NCI-H226 (cell line): ENCODE data around the gene TMUB1.
"Not testable (repeated sequence)": the region's sequence is repeated elsewhere in the genome, so short reads cannot be mapped to it uniquely, and the experiment has no call there.

ENCODE experiments used
- DNase-seq: peaks from one replicate; pipeline ENCODE4 v3.0.0-alpha.2; 2015

The TMUB1 gene

GRCh38 chr7:151048911-151049463 lies 34.3 kb downstream of the TMUB1 start:
- no peak for DNase-seq

- no peak for DNase-seq
Measured at GRCh38 chr7:151047976-151048815, 35.1 kb downstream of the TMUB1 start, which contains the start of gene ASIC3. ASIC3 (plus strand) TSS chr7:151048531; CDS start chr7:151048886, 355 bp downstream.

- DNase-seq = peak; percentile 46
Measured at GRCh38 chr7:151046603-151047573, 36.4 kb downstream of the TMUB1 start.

- DNase-seq = no peak
Measured at GRCh38 chr7:151045967-151046366, 37.3 kb downstream of the TMUB1 start.

GRCh38 chr7:151045262-151045661 lies 38.0 kb downstream of the TMUB1 start:
- no peak for DNase-seq

GRCh38 chr7:151043959-151044358 lies 39.3 kb downstream of the TMUB1 start:
- DNase-seq = no peak

GRCh38 chr7:151043449-151043848 lies 39.8 kb downstream of the TMUB1 start:
- not testable (repeated sequence) for DNase-seq

GRCh38 chr7:151040616-151041375 lies 42.5 kb downstream of the TMUB1 start:
- no peak for DNase-seq

- DNase-seq = no peak
Measured at GRCh38 chr7:151039850-151040548, 43.3 kb downstream of the TMUB1 start.

- DNase-seq = peak; percentile 90
Measured at GRCh38 chr7:151038951-151039849, 44.1 kb downstream of the TMUB1 start.

- no peak for DNase-seq
Measured at GRCh38 chr7:151035902-151036301, 47.4 kb downstream of the TMUB1 start.

- no peak for DNase-seq
Measured at GRCh38 chr7:151035026-151035717, 48.1 kb downstream of the TMUB1 start.

GRCh38 chr7:151034312-151035025 lies 48.8 kb downstream of the TMUB1 start:
- no peak for DNase-seq

GRCh38 chr7:151033864-151034249 lies 49.4 kb downstream of the TMUB1 start:
- DNase-seq = no peak

- no peak for DNase-seq
Measured at GRCh38 chr7:151032936-151033863, 50.1 kb downstream of the TMUB1 start.
